ACC112 (cell line): ENCODE results near the gene CIAO1.

Experiments
- H2AFZ ChIP-seq: fragments of 200-600 bp; sonication (generic); one replicate; pipeline ENCODE4 v1.6.0; 2017; ENCODE audit warnings: antibody characterized with exemption, low read length; ENCODE audit not compliant: unreplicated experiment
- H3K27ac ChIP-seq: fragments of 200-600 bp; sonication (generic); 2 replicates; pipeline ENCODE4 v1.5.1; 2014; ENCODE audit warnings: low read depth, mild to moderate bottlenecking, antibody characterized with exemption, low read length, moderate library complexity
- H3K27me3 ChIP-seq: fragments of 200-600 bp; sonication (generic); 2 replicates; pipeline ENCODE4 v1.6.1; 2014; ENCODE audit warnings: mild to moderate bottlenecking, antibody characterized with exemption, low read length, moderate library complexity, mixed read lengths; ENCODE audit not compliant: insufficient read depth
- H3K36me3 ChIP-seq: fragments of 200-600 bp; sonication (generic); 2 replicates; pipeline ENCODE4 v1.6.1; 2016; ENCODE audit warnings: mild to moderate bottlenecking, antibody characterized with exemption, low read length, moderate library complexity, mixed read lengths; ENCODE audit not compliant: insufficient read depth
- H3K4me1 ChIP-seq: fragments of 200-600 bp; sonication (generic); one replicate; pipeline ENCODE4 v1.6.1; 2016; ENCODE audit warnings: low read length, mixed read lengths; ENCODE audit not compliant: insufficient read depth, unreplicated experiment, control insufficient read depth
- H3K4me3 ChIP-seq: fragments of 200-600 bp; sonication (generic); 2 replicates; pipeline ENCODE4 v1.5.1; 2014; ENCODE audit warnings: mild to moderate bottlenecking, low read depth, low read length
- H3K79me2 ChIP-seq: fragments of 200-600 bp; sonication (generic); one replicate; pipeline ENCODE4 v1.6.0; 2016; ENCODE audit warnings: low read length; ENCODE audit not compliant: control insufficient read depth, unreplicated experiment, insufficient read depth

CIAO1 gene

DNA sequence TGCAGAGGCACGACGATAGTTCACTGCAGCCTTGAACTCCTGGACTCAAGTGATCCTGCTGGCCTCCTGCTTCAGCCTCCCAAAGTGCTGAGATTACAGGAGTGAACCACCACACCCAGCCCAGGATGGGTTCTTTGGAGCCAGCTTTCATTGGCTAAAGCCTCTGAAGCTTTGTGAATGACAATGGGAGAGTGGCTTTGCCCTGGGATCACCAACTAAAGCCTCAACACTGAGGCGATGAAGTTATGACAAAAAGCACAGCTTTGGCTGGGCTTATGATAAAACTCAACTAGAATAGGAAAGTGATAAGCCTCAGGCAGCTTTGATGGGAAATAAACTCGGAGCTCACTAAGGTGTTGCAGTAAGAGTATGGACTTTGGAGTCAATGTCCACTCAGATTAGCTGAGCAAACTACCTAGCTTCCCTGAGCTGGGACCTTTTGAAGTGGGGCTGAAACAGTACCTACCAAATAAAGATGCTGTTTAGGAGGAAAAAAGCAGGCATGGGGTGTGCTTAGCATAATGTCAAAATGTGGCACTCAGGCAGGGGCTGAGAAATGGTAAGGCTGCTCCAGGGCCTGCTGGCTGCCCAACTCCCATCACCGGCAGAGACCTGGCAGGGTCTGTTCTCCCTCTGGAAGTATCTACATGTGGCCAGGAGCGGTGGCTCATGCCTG, 4.6 kb upstream of the CIAO1 start:
- Histone ChIP-seq H3K36me3 (no peaks in the 10 kb centered on the region), H3K79me2 (peaks cover 73% of the 10 kb centered on the region), H3K4me3 (no peak overlapping the region), H3K27me3 (no peaks in the 10 kb centered on the region), H3K4me1 (peaks cover 59% of the 10 kb centered on the region), H3K27ac (peak overlapping the region; percentile 59), H2AFZ (no peak overlapping the region)

DNA sequence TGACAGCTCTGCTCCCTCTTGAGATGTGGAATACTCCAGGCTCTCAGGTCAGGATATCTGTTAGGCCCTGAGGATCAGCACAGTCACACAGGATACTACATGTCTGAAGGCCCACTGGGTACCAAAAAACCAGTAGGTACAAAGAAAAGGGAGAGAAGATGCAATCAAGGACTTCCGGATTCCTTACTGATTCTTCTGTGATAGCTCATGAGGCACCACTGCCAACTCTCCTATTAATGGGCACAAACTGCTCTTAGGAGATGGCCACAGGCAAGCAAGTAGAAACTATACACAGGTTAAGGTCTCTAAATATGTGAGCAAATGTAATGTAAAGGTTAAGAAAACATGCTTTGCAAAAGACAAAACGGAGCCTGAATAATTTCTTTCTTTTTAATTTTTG, 3.7 kb upstream of the CIAO1 start:
- H3K36me3 ChIP-seq = no peaks in the 10 kb centered on the region
- no peak overlapping the region for H3K27ac ChIP-seq
- no peak overlapping the region for H3K4me3 ChIP-seq
- no peaks in the 10 kb centered on the region for H3K27me3 ChIP-seq
- H2AFZ ChIP-seq = no peak overlapping the region
- H3K79me2 ChIP-seq = peaks cover 75% of the 10 kb centered on the region
- peaks cover 62% of the 10 kb centered on the region for H3K4me1 ChIP-seq

DNA sequence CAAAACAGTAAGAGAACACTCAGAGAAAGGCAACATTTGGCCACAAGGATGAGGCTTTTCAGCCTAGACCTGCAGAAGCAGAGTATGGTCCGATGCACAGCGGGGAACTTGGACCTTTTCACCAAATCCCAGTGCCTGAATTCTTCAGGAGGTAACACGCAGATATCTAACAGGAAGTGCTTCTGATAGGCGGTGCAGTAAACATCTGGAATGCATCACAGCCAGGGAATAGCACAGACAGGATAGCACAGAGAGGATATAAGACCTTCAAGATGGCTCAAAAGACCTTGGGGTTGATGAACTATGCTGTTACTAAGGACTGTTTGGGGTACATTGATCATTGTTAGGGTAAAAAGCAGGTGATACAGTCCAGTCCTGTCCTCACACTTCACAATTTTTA, 1.9 kb upstream of the CIAO1 start:
- Histone ChIP-seq H3K36me3 (peaks cover 6% of the 10 kb centered on the region; the same call in 1 of the 2 replicates), H3K4me1 (peaks cover 59% of the 10 kb centered on the region), H3K27ac (no peak overlapping the region), H3K27me3 (no peaks in the 10 kb centered on the region), H3K79me2 (peaks cover 66% of the 10 kb centered on the region), H2AFZ (no peak overlapping the region), H3K4me3 (peak overlapping the region; percentile 91)

DNA sequence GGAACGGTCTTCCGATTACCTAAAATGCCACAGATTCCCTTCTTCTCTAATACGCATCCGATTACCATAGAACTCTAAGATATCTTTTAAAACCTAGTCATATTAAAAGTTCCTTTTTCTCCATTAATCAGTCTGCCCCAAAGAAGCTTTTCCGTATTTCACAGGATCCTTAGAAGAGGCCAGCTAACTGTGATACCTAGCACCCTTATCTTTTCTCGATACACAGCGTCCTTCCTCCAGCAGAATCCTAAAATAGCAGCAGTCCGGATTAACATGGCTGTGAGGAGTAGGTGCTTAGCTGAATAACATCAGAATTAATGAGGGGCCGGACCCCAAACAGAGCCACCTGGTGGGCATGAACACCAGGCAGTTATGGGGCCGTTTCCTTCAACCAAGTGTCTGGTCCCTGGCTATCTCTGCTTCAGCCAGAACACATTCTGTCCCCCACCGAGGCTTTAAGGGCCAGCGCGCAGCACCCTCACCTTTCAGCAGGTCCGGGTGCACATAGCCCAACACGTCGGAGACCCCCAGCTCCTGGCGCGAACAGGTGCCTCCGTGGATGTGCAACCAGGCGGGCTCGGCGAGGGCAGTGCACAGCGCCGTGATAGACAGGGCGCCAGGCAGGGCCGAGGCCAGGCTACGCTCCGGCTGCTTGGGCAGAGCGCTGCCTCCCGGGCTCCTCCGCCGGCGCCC, 1.2 kb upstream of the CIAO1 start:
- Histone ChIP-seq H3K79me2 (peaks cover 59% of the 10 kb centered on the region), H2AFZ (no peak overlapping the region), H3K36me3 (peaks cover 9% of the 10 kb centered on the region; the same call in 1 of the 2 replicates), H3K4me1 (peaks cover 53% of the 10 kb centered on the region), H3K4me3 (peak overlapping the region; percentile 91), H3K27ac (no peak overlapping the region), H3K27me3 (no peaks in the 10 kb centered on the region)

DNA sequence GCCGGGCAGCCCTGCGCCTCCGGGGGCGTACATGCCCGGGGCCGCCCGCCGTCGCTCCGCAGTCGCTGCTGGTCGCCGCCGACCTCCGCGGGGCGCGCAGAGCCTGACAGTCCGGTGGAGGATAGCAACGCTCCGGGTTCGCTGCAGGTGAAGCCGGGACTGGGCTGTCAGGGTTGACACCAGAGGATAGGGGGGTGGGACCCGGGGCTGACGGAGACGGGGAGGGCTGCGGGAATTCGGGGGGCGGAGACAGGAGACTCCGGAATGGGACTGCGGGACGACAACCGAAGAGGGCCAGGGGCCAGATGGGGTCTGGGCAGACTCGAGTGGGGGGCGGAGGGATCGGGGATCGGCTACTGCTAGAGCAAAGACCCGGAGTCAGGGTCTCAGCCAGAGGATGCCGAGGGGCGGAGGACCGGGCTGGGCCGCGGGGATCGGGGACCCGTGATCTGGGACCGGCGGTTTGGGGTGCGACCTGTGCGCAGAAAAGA, 631 bp upstream of the CIAO1 start:
- peak overlapping the region; percentile 84 for H2AFZ ChIP-seq
- H3K4me3 ChIP-seq = peak overlapping the region; percentile 91
- H3K27me3 ChIP-seq = no peaks in the 10 kb centered on the region
- H3K27ac ChIP-seq = peak overlapping the region; percentile 25; the same call in 1 of the 2 replicates
- H3K36me3 ChIP-seq = peaks cover 9% of the 10 kb centered on the region; the same call in 1 of the 2 replicates
- peaks cover 49% of the 10 kb centered on the region for H3K4me1 ChIP-seq
- peaks cover 54% of the 10 kb centered on the region for H3K79me2 ChIP-seq

DNA sequence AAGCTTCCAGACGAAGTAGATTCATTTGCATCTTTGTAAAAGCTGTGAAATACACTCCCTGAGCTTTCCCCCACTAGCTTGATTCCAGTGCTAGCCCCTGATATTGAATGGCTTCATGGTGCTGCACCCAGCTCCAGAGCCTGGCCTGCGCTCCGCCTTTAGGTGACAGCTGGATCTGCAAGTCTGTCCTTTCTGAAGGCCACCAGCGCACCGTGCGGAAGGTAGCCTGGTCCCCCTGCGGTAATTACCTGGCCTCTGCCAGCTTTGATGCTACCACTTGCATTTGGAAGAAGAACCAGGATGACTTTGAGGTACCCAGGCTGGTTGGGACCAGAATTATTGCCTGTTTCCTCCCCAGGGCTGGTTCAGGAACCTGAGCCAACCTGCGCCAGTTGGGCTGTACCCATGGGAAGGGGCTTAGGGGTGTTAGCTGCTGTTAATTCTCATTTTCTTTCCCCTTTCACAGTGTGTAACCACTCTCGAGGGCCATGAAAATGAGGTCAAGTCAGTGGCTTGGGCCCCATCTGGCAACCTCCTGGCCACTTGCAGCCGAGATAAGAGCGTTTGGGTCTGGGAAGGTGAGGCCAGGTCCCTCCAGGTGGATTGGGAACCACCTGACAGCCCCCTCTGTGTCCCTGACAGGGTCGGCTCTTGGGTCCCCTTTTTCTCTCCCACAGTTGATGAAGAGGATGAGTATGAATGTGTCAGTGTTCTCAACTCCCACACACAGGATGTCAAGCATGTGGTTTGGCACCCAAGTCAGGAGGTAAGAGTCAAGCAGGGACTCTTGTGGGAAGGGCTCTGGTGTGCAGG, 1.3 kb downstream of the CIAO1 start:
- no peaks in the 10 kb centered on the region for H3K27me3 ChIP-seq
- peaks cover 43% of the 10 kb centered on the region for H3K79me2 ChIP-seq
- H3K36me3 ChIP-seq = peaks cover 14% of the 10 kb centered on the region; the same call in 1 of the 2 replicates
- H3K4me1 ChIP-seq = peaks cover 35% of the 10 kb centered on the region
- peak overlapping the region; percentile 91 for H3K4me3 ChIP-seq
- peak overlapping the region; percentile 34; the same call in 1 of the 2 replicates for H3K27ac ChIP-seq
- no peak overlapping the region for H2AFZ ChIP-seq

DNA sequence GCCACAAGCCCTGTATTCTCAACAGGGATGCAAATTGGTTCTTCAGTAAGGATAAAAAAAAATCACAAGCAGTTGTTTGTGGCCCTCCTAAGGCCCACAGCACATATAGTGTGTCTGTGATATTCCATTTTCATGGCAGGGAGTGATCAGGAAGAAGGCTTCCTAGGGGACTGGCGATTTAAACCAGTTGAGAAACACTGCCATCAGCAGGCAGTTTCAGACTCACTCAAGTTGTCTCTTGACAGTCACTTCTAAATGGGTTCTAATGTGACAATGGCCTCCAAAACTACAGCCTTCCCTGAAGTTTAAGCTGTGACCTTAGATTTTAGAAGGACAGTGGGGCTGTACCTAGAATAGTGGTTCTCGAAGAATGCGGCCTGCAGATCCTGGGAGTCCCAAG, 6.0 kb downstream of the CIAO1 start:
- no peak overlapping the region for H2AFZ ChIP-seq
- peaks cover 9% of the 10 kb centered on the region for H3K79me2 ChIP-seq
- H3K36me3 ChIP-seq = peaks cover 14% of the 10 kb centered on the region; the same call in 1 of the 2 replicates
- H3K27ac ChIP-seq = no peak overlapping the region
- no peak overlapping the region for H3K4me3 ChIP-seq
- H3K27me3 ChIP-seq = no peaks in the 10 kb centered on the region
- peaks cover 22% of the 10 kb centered on the region for H3K4me1 ChIP-seq

DNA sequence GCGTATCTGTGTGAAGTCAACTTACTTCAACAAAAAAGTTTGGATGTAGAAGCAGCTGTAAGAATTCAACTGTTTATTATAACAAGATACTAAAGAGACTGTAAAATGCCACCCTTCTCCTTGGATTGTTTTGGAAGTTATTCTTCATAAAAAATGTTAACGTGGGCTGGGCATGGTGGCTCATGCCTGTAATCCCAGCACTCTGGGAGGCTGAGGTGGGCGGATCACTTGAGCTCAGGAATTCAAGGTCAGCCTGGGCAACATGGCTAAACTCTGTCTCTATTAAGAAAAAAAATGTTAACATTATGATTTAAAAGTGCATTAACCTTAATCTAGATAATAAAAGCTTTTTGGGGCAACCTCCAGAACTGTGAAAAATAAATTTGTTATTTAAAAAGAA, 7.7 kb downstream of the CIAO1 start:
- H3K79me2 ChIP-seq = no peaks in the 10 kb centered on the region
- no peaks in the 10 kb centered on the region for H3K27me3 ChIP-seq
- peak overlapping the region; percentile 1; the same call in 1 of the 2 replicates for H3K27ac ChIP-seq
- no peak overlapping the region for H3K4me3 ChIP-seq
- peaks cover 7% of the 10 kb centered on the region for H3K4me1 ChIP-seq
- peaks cover 17% of the 10 kb centered on the region; the same call in 1 of the 2 replicates for H3K36me3 ChIP-seq
- no peak overlapping the region for H2AFZ ChIP-seq

DNA sequence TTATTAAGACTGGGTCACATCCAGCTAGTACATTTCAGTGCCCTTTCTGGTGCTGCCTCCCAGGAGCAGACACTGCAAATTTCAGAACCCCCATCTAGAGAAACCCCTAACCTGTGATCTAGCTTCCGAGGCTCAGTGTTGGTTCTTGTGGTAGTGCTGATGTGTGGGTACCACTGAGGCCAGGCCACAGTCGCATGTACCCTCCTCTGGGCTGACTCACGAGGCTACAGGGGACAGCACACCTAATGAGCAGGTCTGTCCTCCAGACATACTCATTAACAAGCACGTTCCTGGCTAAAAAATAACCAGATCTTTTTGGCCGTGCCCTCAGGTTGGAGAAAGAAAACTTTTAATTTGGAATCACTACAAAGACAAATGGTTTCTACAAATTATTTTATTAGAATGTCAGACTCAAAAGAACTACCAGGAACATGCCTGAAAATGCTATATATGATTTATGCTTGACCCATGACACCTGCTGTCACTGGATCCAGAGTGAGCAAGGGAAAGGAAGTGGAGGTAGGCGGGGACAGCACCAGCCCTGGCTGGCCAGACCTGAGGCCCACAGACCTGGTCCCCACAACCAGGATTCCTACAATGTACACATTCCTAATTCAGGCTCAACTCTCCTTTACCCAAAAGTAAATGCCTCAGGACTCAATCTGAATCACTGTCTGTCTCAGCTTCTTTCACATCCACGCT, 8.5 kb downstream of the CIAO1 start:
- peak overlapping the region; percentile 1; the same call in 1 of the 2 replicates for H3K27ac ChIP-seq
- peaks cover 7% of the 10 kb centered on the region for H3K4me1 ChIP-seq
- H3K36me3 ChIP-seq = 0 out of 2 replicates have a peak, but pooled peaks cover 15% of the 10 kb centered on the region

More for the DNA sequence above, 8.5 kb downstream of the CIAO1 start:
- no peak overlapping the region for H2AFZ ChIP-seq
- no peaks in the 10 kb centered on the region for H3K79me2 ChIP-seq
- H3K27me3 ChIP-seq = no peaks in the 10 kb centered on the region
- no peak overlapping the region for H3K4me3 ChIP-seq
